Gastrocnemius medialis (tissue), 4 donors: Measurements from ENCODE around the gene PLIN5. TPM values are rescaled to one million over a fixed set of nuclear protein-coding genes. Genes with fewer than 3 reads are reported as not detected.
"Not testable (repeated sequence)": the region's sequence is repeated elsewhere in the genome, so short reads cannot be mapped to it uniquely, and the experiment has no call there.

Source experiments
- ATAC-seq, 2 donors: fragments of 150-250 bp; one replicate each; pipeline ENCODE4 v1.9.1; 2016
- DNase-seq, 2 donors: peaks; one replicate each; pipeline ENCODE4 v3.0.0-alpha.2; 2019
- H3K27ac ChIP-seq, 4 donors: fragments of 200-600 bp; sonication (generic); 1 replicate in 1 of 4; 2 replicates in 3 of 4; pipeline ENCODE4 v1.5.1; 2016 to 2018; ENCODE audit warnings: mild to moderate bottlenecking in 2 of 4, moderate library complexity in 1 of 4
- H3K27me3 ChIP-seq, 3 donors: fragments of 200-600 bp; sonication (generic) in 2 of 3; 1 replicate in 1 of 3; 2 replicates in 2 of 3; pipeline versions ENCODE4 v1.5.1 to v1.6.0; 2016 to 2019; ENCODE audit warnings: mild to moderate bottlenecking in 1 of 3, moderate library complexity in 1 of 3
- H3K36me3 ChIP-seq, 2 donors: fragments of 200-600 bp; sonication (generic) in 1 of 2; one replicate each; pipeline ENCODE4 v1.5.1; 2017 to 2018
- H3K4me1 ChIP-seq, 2 donors: fragments of 200-600 bp; sonication (generic) in 1 of 2; one replicate each; pipeline ENCODE4 v1.5.1; 2016 to 2017; ENCODE audit warnings: mild to moderate bottlenecking in 2 of 2
- H3K4me3 ChIP-seq, 4 donors: fragments of 200-600 bp; sonication (generic) in 3 of 4; 1 replicate in 1 of 4; 2 replicates in 3 of 4; pipeline ENCODE4 v1.5.1; 2016 to 2019; ENCODE audit warnings: mild to moderate bottlenecking in 2 of 4
- H3K9me3 ChIP-seq, 3 donors: fragments of 200-600 bp; sonication (generic) in 2 of 3; 1 replicate in 1 of 3; 2 replicates in 2 of 3; pipeline ENCODE4 v1.5.1; 2016 to 2019
- CTCF ChIP-seq, 5 experiments: fragments of 450-650 bp in 3 of 5; fragments of 200-600 bp in 2 of 5; sonication (generic) in 2 of 5; IDR thresholded peaks in 4 of 5; conservative IDR thresholded peaks in 1 of 5; 1 replicate in 4 of 5; 2 replicates in 1 of 5; pipeline ENCODE4 v1.5.1; 2016 to 2019; ENCODE audit warnings: antibody characterized with exemption in 5 of 5, mild to moderate bottlenecking in 3 of 5, moderate library complexity in 3 of 5
- POLR2A ChIP-seq, 2 donors: fragments of 450-650 bp; IDR thresholded peaks; one replicate each; pipeline ENCODE4 v1.6.1; 2017; ENCODE audit warnings: antibody characterized with exemption in 2 of 2, mild to moderate bottlenecking in 2 of 2, moderate library complexity in 2 of 2
- in situ Hi-C, 4 donors: fragments of 200-750 bp; cut with MboI; loops; one replicate each; pipeline versions ENCODE4 v1.15.0 to v1.8.0; 2017; ENCODE audit warnings: low sequenced_read_pairs in 4 of 4
- intact Hi-C: fragments of 100-400 bp; cut with DNase I; formaldehyde crosslinking; loops from one replicate; pipeline ENCODE4 v1.15.1; 2023; ENCODE audit warnings: low total_unique reads
- total RNA-seq, 4 donors: library from RNA; depleted of rRNA; stranded (reverse); fragments of >200 nt; gene quantifications; one replicate each; pipeline versions ENCODE4 v1.1.0 to v1.2.3, GENCODE V29; 2016

The PLIN5 gene
- total RNA-seq, 4 donors from 2014 or later: 23.5 to 127 (median 52.9) TPM

DNA sequence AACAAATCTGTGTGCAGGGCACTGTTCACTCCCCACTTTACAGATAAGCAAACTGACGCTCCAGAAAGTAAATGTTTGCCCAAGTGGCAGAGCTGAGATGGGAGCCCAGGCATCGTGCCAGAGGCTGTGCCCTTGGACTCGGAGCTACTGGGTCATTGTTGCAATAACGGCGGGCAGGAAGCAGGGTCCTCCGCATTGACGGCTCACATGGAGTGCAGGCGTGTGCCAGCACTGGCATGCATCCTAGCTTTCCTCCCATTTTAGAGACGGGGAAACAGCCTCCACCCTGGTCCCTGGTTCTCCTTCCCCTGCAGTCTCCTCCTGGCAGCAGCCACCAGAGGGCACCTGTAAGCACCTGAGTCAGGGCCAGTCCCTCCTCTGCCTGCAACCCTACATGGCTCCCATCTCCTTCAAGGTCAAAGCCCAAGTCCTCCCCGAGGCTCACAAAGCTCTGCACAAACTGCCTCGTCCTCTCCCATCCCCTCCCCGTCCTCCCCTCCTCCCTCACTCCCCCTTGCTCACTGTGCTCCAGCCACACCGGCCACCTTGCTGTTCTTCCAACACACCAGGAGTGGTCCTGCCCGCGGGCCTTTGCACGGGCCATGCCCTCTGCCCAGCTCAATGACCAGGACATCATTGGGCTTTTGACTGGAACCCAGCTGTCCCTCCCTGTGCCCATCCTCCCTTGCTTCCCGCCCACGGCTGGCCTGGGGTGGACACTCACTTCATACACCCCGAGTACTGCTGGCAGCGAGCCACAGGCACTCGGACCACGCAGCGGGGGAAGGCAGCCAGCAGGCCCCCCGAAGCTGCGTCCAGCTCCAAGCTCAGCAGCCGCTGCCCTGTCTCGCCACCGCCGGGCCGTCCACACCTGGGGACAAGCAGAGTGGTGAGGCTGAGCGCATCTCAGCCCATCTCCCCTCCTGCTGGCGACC, 12.5 kb upstream of the PLIN5 start:
- Histone ChIP-seq H3K27ac (no peak overlapping the region), H3K9me3 (no peaks in the 10 kb centered on the region), H3K4me3 (no peak overlapping the region), H3K4me1 (no peaks in the 10 kb centered on the region), H3K36me3 (no peaks in the 10 kb centered on the region), H3K27me3 (no peaks in the 10 kb centered on the region)
- ATAC-seq (peak in 1 of 2 donors; percentile 21), DNase-seq (no peak)
- in situ Hi-C loops (no loop called here), intact Hi-C loops (no loop called here)
- peak in 1 of 5 experiments; percentile 18 for TF ChIP-seq CTCF (IDR thresholded peaks at IDR 0.05 in 4 of 5, conservative IDR thresholded peaks at IDR 0.05 in 1 of 5)
- TF ChIP-seq POLR2A (IDR thresholded peaks at IDR 0.05): no peak

DNA sequence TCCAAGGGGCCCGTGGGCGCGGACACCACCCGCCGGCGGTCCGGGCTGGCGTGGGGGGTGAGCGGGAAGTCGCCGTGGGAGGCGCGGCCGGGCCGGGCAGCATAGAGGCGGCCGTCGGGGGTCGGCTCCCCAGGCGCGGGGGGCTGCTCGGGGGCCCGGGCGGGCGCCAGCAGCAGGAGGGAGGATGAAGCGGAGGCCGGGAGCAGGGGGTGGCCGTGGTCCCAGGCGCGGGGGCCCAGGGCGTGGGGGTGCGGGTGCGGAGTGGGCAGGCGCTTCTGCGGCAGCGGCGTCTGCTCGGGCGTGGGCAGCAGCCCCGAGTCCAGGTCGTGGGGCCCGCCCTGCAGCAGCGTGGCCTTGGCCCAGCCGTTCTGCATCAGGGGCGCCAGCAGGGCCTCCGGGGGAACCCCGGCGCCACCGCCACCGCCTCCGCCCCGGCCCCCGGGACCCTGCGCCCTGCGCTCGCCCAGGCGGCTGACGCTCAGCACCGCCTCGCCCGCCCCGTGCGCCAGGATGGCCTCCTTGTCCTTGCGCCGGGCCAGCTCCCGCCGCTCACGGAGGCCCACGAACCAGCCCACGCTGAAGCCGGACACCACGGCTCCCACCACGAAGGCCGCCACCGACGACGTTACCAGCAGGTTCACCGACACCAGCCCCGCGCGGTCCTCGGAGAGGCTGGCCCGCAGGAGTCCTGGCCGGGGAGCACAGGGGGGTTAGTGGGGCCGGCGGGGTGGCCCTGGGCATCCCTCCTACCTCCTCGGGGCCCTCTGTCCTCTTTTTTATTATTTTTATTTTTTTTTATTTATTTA, 9.0 kb upstream of the PLIN5 start:
- ATAC-seq (no peak), DNase-seq (no peak)
- no peak overlapping the region for H3K27ac ChIP-seq
- intact Hi-C loops: no loop called here
- H3K4me1 ChIP-seq: no peaks in the 10 kb centered on the region
- in situ Hi-C loops: no loop called here
- no peaks in the 10 kb centered on the region for H3K27me3 ChIP-seq
- TF ChIP-seq CTCF (IDR thresholded peaks at IDR 0.05 in 4 of 5, conservative IDR thresholded peaks at IDR 0.05 in 1 of 5): no peak
- TF ChIP-seq POLR2A (IDR thresholded peaks at IDR 0.05): no peak
- H3K9me3 ChIP-seq: no peaks in the 10 kb centered on the region
- no peaks in the 10 kb centered on the region for H3K36me3 ChIP-seq
- no peak overlapping the region for H3K4me3 ChIP-seq

GRCh38 chr19:4542896-4543841, 8.1 kb upstream of the PLIN5 start:
- no peak for DNase-seq
- no peaks in the 10 kb centered on the region for H3K27me3 ChIP-seq
- no peaks in the 10 kb centered on the region for H3K9me3 ChIP-seq
- peaks cover 0 to 2% of the 10 kb centered on the region in 2 donors for H3K4me1 ChIP-seq
- H3K36me3 ChIP-seq: no peaks in the 10 kb centered on the region
- peak overlapping the region in 1 of 4 donors; percentile 5 for H3K4me3 ChIP-seq
- intact Hi-C loops (no loop called here), in situ Hi-C loops (no loop called here)
- no peak overlapping the region for H3K27ac ChIP-seq
- no peak for ATAC-seq
- TF ChIP-seq CTCF (IDR thresholded peaks at IDR 0.05 in 4 of 5, conservative IDR thresholded peaks at IDR 0.05 in 1 of 5): no peak
- no peak for TF ChIP-seq POLR2A (IDR thresholded peaks at IDR 0.05)

DNA sequence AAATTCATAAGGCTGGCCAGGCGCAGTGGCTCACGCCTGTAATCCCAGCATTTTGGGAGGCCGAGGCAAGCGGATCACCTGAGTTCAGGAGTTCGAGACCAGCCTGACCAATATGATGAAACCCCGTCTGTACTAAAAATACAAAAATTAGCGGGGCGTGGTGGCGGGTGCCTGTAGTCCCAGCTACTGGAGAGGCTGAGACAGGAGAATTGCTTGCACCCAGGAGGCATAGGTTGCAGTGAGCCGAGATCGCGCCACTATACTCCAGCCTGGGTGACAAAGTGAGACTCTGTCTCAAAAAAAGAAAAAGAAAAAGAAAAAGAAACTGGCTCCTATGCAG, 6.8 kb upstream of the PLIN5 start:
- H3K27ac ChIP-seq, H3K4me3 ChIP-seq, H3K36me3 ChIP-seq, in situ Hi-C loops, DNase-seq, intact Hi-C loops, H3K9me3 ChIP-seq, H3K27me3 ChIP-seq, ATAC-seq: not testable (repeated sequence)
- peaks cover 10 to 16% of the 10 kb centered on the region in 2 donors for H3K4me1 ChIP-seq
